ENCODE measurements around the gene MYO9A.

The MYO9A gene

GRCh38 chr15:71779073-71779797 lies 338.7 kb downstream of the MYO9A start:
- no peak for DNase-seq

- no peak for DNase-seq
Observed at GRCh38 chr15:71777216-71777943, 340.6 kb downstream of the MYO9A start.

GRCh38 chr15:71776304-71776703 lies 341.6 kb downstream of the MYO9A start:
- no peak for DNase-seq

- DNase-seq: no peak
Observed at GRCh38 chr15:71775856-71776255, 342.1 kb downstream of the MYO9A start.

GRCh38 chr15:71773206-71773859 lies 344.6 kb downstream of the MYO9A start:
- no peak for DNase-seq
